GM12891 (cell line): ENCODE results near the gene SORCS2.

ENCODE experiments used
- POLR2A ChIP-seq: IDR thresholded peaks from 2 replicates; pipeline ENCODE4 v1.6.1; 2011; ENCODE audit warnings: low read depth, low read length, control low read depth
- POLR2AphosphoS5 ChIP-seq: IDR thresholded peaks from 2 replicates; pipeline ENCODE4 v1.6.1; 2011; ENCODE audit warnings: low read depth, low read length, control low read depth

GRCh38 chr4:7661066-7661748 is 468.9 kb downstream of the SORCS2 start:
- TF ChIP-seq POLR2A (no peak), POLR2AphosphoS5 (no peak)
